ENCODE measurements around the gene CDK15. TPM values are rescaled to one million over a fixed set of nuclear protein-coding genes. Genes with fewer than 3 reads are reported as not detected.

CDK15 gene
- total RNA-seq, 1 experiment from 2014 or later: 0.47 TPM

- H3K4me3 ChIP-seq: peak within 1 kb of the TSS; percentile 70
- no peaks in the 10 kb centered on the region for H3K36me3 ChIP-seq
- no peaks in the 10 kb centered on the region for H3K27me3 ChIP-seq
- H3K4me1 ChIP-seq: no peaks in the 10 kb centered on the region
- peak; percentile 96 to 98 for DNase-seq
- H3K9me3 ChIP-seq (replicated peaks): no peaks in the 10 kb centered on the region
- peak within 1 kb of the TSS; percentile 62 for H3K27ac ChIP-seq
Observed at GRCh38 chr2:201780674-201781493, 25.5 kb upstream of the CDK15 start, which contains the start of gene ALS2. TSS of gene ALS2 (minus strand) at chr2:201780933. CDS start at chr2:201768885, 12,048 bp downstream.

- no peak for DNase-seq
- H3K36me3 ChIP-seq: no peaks in the 10 kb centered on the region
- no peaks in the 10 kb centered on the region for H3K27me3 ChIP-seq
- peak overlapping the region; percentile 62; the same call in 1 of the 2 replicates for H3K27ac ChIP-seq
- no peaks in the 10 kb centered on the region for H3K4me1 ChIP-seq
- H3K9me3 ChIP-seq (replicated peaks): no peaks in the 10 kb centered on the region
- peak overlapping the region; percentile 70 for H3K4me3 ChIP-seq
Observed at GRCh38 chr2:201781557-201782051, 24.7 kb upstream of the CDK15 start.

- Histone ChIP-seq H3K36me3 (no peaks in the 10 kb centered on the region), H3K9me3 (replicated peaks) (no peaks in the 10 kb centered on the region), H3K27ac (no peak overlapping the region)
Observed at GRCh38 chr2:201784563-201784962, 21.8 kb upstream of the CDK15 start.

GRCh38 chr2:201785135-201785534 is 21.2 kb upstream of the CDK15 start:
- no peaks in the 10 kb centered on the region for H3K27me3 ChIP-seq
- H3K9me3 ChIP-seq (replicated peaks): no peaks in the 10 kb centered on the region
- H3K27ac ChIP-seq: no peak overlapping the region
- H3K36me3 ChIP-seq: no peaks in the 10 kb centered on the region
- H3K4me1 ChIP-seq: no peaks in the 10 kb centered on the region
- no peak for DNase-seq
- no peak overlapping the region for H3K4me3 ChIP-seq

More at GRCh38 chr2:201784563-201784962, 21.8 kb upstream of the CDK15 start:
- no peak for DNase-seq
- Histone ChIP-seq H3K4me3 (no peak overlapping the region), H3K27me3 (no peaks in the 10 kb centered on the region), H3K4me1 (no peaks in the 10 kb centered on the region)

- H3K9me3 ChIP-seq (replicated peaks): no peaks in the 10 kb centered on the region
- no peak overlapping the region for H3K27ac ChIP-seq
- no peaks in the 10 kb centered on the region for H3K4me1 ChIP-seq
- no peaks in the 10 kb centered on the region for H3K36me3 ChIP-seq
- H3K4me3 ChIP-seq: no peak overlapping the region
- DNase-seq: no peak
- no peaks in the 10 kb centered on the region for H3K27me3 ChIP-seq
Observed at GRCh38 chr2:201786471-201786870, 19.9 kb upstream of the CDK15 start.

- Histone ChIP-seq H3K27ac (no peak overlapping the region), H3K4me3 (no peak overlapping the region), H3K36me3 (no peaks in the 10 kb centered on the region), H3K9me3 (replicated peaks) (no peaks in the 10 kb centered on the region), H3K4me1 (no peaks in the 10 kb centered on the region), H3K27me3 (no peaks in the 10 kb centered on the region)
- no peak for DNase-seq
Observed at GRCh38 chr2:201788371-201788770, 18.0 kb upstream of the CDK15 start.

- H3K27me3 ChIP-seq: no peaks in the 10 kb centered on the region
- DNase-seq: no peak
- H3K4me1 ChIP-seq: no peaks in the 10 kb centered on the region
- no peaks in the 10 kb centered on the region for H3K36me3 ChIP-seq
- no peak overlapping the region for H3K4me3 ChIP-seq
- H3K27ac ChIP-seq: no peak overlapping the region
- H3K9me3 ChIP-seq (replicated peaks): no peaks in the 10 kb centered on the region
Observed at GRCh38 chr2:201789395-201789794, 16.9 kb upstream of the CDK15 start.

GRCh38 chr2:201790291-201790690 is 16.0 kb upstream of the CDK15 start:
- Histone ChIP-seq H3K9me3 (replicated peaks) (no peaks in the 10 kb centered on the region), H3K27ac (no peak overlapping the region), H3K36me3 (no peaks in the 10 kb centered on the region), H3K4me3 (no peak overlapping the region), H3K4me1 (no peaks in the 10 kb centered on the region), H3K27me3 (no peaks in the 10 kb centered on the region)
- DNase-seq: no peak

GRCh38 chr2:201790989-201791388 is 15.3 kb upstream of the CDK15 start:
- DNase-seq: no peak
- no peaks in the 10 kb centered on the region for H3K36me3 ChIP-seq
- no peaks in the 10 kb centered on the region for H3K27me3 ChIP-seq
- no peak overlapping the region for H3K27ac ChIP-seq
- no peaks in the 10 kb centered on the region for H3K9me3 ChIP-seq (replicated peaks)
- no peak overlapping the region for H3K4me3 ChIP-seq
- H3K4me1 ChIP-seq: no peaks in the 10 kb centered on the region; the same call in 1 of the 2 replicates

GRCh38 chr2:201793631-201794030 is 12.7 kb upstream of the CDK15 start:
- no peak for DNase-seq
- H3K36me3 ChIP-seq: no peaks in the 10 kb centered on the region
- H3K9me3 ChIP-seq (replicated peaks): no peaks in the 10 kb centered on the region
- H3K27me3 ChIP-seq: no peaks in the 10 kb centered on the region
- no peak overlapping the region for H3K4me3 ChIP-seq
- H3K4me1 ChIP-seq: peaks cover 14% of the 10 kb centered on the region
- no peak overlapping the region for H3K27ac ChIP-seq

- Histone ChIP-seq H3K4me1 (peaks cover 15% of the 10 kb centered on the region), H3K9me3 (replicated peaks) (no peaks in the 10 kb centered on the region), H3K27ac (no peak overlapping the region), H3K4me3 (no peak overlapping the region), H3K27me3 (no peaks in the 10 kb centered on the region), H3K36me3 (no peaks in the 10 kb centered on the region)
- DNase-seq: no peak
Observed at GRCh38 chr2:201794294-201794693, 12.0 kb upstream of the CDK15 start.

GRCh38 chr2:201795607-201796477 is 10.5 kb upstream of the CDK15 start:
- H3K27me3 ChIP-seq: no peaks in the 10 kb centered on the region
- peaks cover 15% of the 10 kb centered on the region for H3K4me1 ChIP-seq
- H3K4me3 ChIP-seq: no peak overlapping the region
- no peak overlapping the region for H3K27ac ChIP-seq
- peak; percentile 39 to 68 for DNase-seq
- no peaks in the 10 kb centered on the region for H3K36me3 ChIP-seq
- no peaks in the 10 kb centered on the region for H3K9me3 ChIP-seq (replicated peaks)

GRCh38 chr2:201796478-201796865 is 9.9 kb upstream of the CDK15 start:
- Histone ChIP-seq H3K4me1 (peaks cover 15% of the 10 kb centered on the region), H3K36me3 (no peaks in the 10 kb centered on the region), H3K4me3 (no peak overlapping the region), H3K9me3 (replicated peaks) (no peaks in the 10 kb centered on the region), H3K27me3 (no peaks in the 10 kb centered on the region), H3K27ac (no peak overlapping the region)
- DNase-seq: peak in 1 of 2 experiments; percentile 13

GRCh38 chr2:201797175-201797840 is 9.0 kb upstream of the CDK15 start:
- no peak overlapping the region for H3K4me3 ChIP-seq
- no peaks in the 10 kb centered on the region for H3K27me3 ChIP-seq
- no peaks in the 10 kb centered on the region for H3K36me3 ChIP-seq
- H3K27ac ChIP-seq: no peak overlapping the region
- no peaks in the 10 kb centered on the region for H3K9me3 ChIP-seq (replicated peaks)
- H3K4me1 ChIP-seq: peaks cover 15% of the 10 kb centered on the region
- DNase-seq: no peak
